Fibroblast of lung (primary cell): Measurements from ENCODE around the gene HOMEZ. TPM values are rescaled to one million over a fixed set of nuclear protein-coding genes. Genes with fewer than 3 reads are reported as not detected.

Experiments
- DNase-seq, 2 donors: peaks; one replicate each; pipeline versions ENCODE4 v3.0.0 to v3.0.0-alpha.2; 2010; ENCODE audit warnings: low read depth in 2 of 2
- H2AFZ ChIP-seq: 2 replicates; pipeline ENCODE4 v1.5.1; 2012; ENCODE audit warnings: low read length, control low read depth, inconsistent platforms
- H3K27ac ChIP-seq: 2 replicates; pipeline ENCODE4 v1.5.1; 2011; ENCODE audit warnings: low read length, control low read depth; ENCODE audit not compliant: insufficient read depth
- H3K27me3 ChIP-seq: 2 replicates; pipeline ENCODE4 v1.5.1; 2011; ENCODE audit warnings: mild to moderate bottlenecking, low read length; ENCODE audit not compliant: control insufficient read depth, insufficient read depth
- H3K36me3 ChIP-seq: 2 replicates; pipeline ENCODE4 v1.5.1; 2011; ENCODE audit warnings: low read length; ENCODE audit not compliant: control insufficient read depth, insufficient read depth
- H3K4me1 ChIP-seq: 2 replicates; pipeline ENCODE4 v1.5.1; 2011; ENCODE audit warnings: low read length; ENCODE audit not compliant: control insufficient read depth, insufficient read depth; ENCODE audit errors: extremely low read depth
- H3K4me2 ChIP-seq: 2 replicates; pipeline ENCODE4 v1.5.1; 2011; ENCODE audit warnings: low read length, control low read depth; ENCODE audit not compliant: insufficient read depth; ENCODE audit errors: extremely low read depth
- H3K4me3 ChIP-seq, 4 experiments: fragments of 200-600 bp in 1 of 4; sonication (generic) in 1 of 4; replicated peaks in 1 of 4; 2 replicates each; pipeline ENCODE4 v1.5.1; 2011 to 2016; ENCODE audit warnings: low read length in 4 of 4, low read depth in 3 of 4, mild to moderate bottlenecking in 3 of 4, control low read depth in 2 of 4, inconsistent platforms in 1 of 4, mixed read lengths in 1 of 4; ENCODE audit not compliant: insufficient read depth in 1 of 4; ENCODE audit errors: control extremely low read depth in 1 of 4
- H3K79me2 ChIP-seq: 2 replicates; pipeline ENCODE4 v1.5.1; 2012; ENCODE audit warnings: mild to moderate bottlenecking, low read length, inconsistent platforms; ENCODE audit not compliant: control insufficient read depth, insufficient read depth
- H3K9ac ChIP-seq: 2 replicates; pipeline ENCODE4 v1.5.1; 2011; ENCODE audit warnings: mild to moderate bottlenecking, low read length, control low read depth; ENCODE audit not compliant: insufficient read depth
- H3K9me3 ChIP-seq: 2 replicates; pipeline ENCODE4 v1.5.1; 2012; ENCODE audit warnings: low read depth, low read length; ENCODE audit not compliant: control insufficient read depth, insufficient read depth
- H4K20me1 ChIP-seq: 2 replicates; pipeline ENCODE4 v1.5.1; 2011; ENCODE audit warnings: low read length; ENCODE audit not compliant: control insufficient read depth, insufficient read depth; ENCODE audit errors: extremely low read depth
- CTCF ChIP-seq, 2 donors: IDR thresholded peaks in 1 of 2; conservative IDR thresholded peaks in 1 of 2; 1 replicate in 1 of 2; 2 replicates in 1 of 2; pipeline ENCODE4 v1.5.1; 2011 to 2012; ENCODE audit warnings: low read length in 2 of 2, control low read depth in 1 of 2, inconsistent platforms in 1 of 2, low read depth in 1 of 2, mild to moderate bottlenecking in 1 of 2
- EZH2 ChIP-seq: IDR thresholded peaks from 2 replicates; pipeline ENCODE4 v1.5.1; 2012; ENCODE audit warnings: low read length, control low read depth, mild to moderate bottlenecking; ENCODE audit errors: missing control alignments
- polyA plus RNA-seq, 2 donors: library from polyadenylated mRNA; depleted of rRNA in 1 of 2; stranded (reverse) in 1 of 2; unstranded in 1 of 2; fragments of >200 nt; gene quantifications; 2 replicates each; pipeline ENCODE4 v1.2.1, GENCODE V29; 2011 to 2012; ENCODE audit warnings: missing spikeins in 1 of 2
- total RNA-seq: library from RNA; depleted of rRNA; stranded (reverse); fragments of >200 nt; gene quantifications from 2 replicates; pipeline ENCODE4 v1.2.1, GENCODE V29; 2014

HOMEZ gene
- total and polyA plus RNA-seq, 2 donors (not counting 1 experiment from before 2014, with no cell fraction given), result 4.6 to 7.9 TPM

- Histone ChIP-seq H3K27ac (no peak overlapping the region), H3K79me2 (peaks cover 22% of the 10 kb centered on the region), H3K36me3 (peaks cover 13% of the 10 kb centered on the region), H3K27me3 (no peaks in the 10 kb centered on the region), H3K4me1 (peaks cover 4% of the 10 kb centered on the region), H2AFZ (no peak overlapping the region), H3K9me3 (no peaks in the 10 kb centered on the region), H3K4me3 (no peak overlapping the region), H4K20me1 (no peaks in the 10 kb centered on the region), H3K9ac (no peak overlapping the region), H3K4me2 (no peak overlapping the region)
- no peak for DNase-seq
- TF ChIP-seq EZH2 (no peak), CTCF (conservative IDR thresholded peaks at IDR 0.05 in 1 of 2, IDR thresholded peaks at IDR 0.05 in 1 of 2; ENCODE audit: low read depth in 1 of 2, low read length in 2 of 2) (no peak)
Measured at GRCh38 chr14:23324993-23325392, 39.1 kb upstream of the HOMEZ start.

GRCh38 chr14:23324455-23324846 is 38.5 kb upstream of the HOMEZ start:
- Histone ChIP-seq H3K4me1 (peaks cover 4% of the 10 kb centered on the region), H3K27me3 (no peaks in the 10 kb centered on the region), H3K4me3 (no peak overlapping the region), H3K36me3 (peaks cover 13% of the 10 kb centered on the region), H4K20me1 (no peaks in the 10 kb centered on the region), H3K27ac (no peak overlapping the region), H3K4me2 (no peak overlapping the region), H2AFZ (no peak overlapping the region), H3K9ac (no peak overlapping the region), H3K79me2 (peaks cover 22% of the 10 kb centered on the region), H3K9me3 (no peaks in the 10 kb centered on the region)
- no peak for DNase-seq
- TF ChIP-seq CTCF (conservative IDR thresholded peaks at IDR 0.05 in 1 of 2, IDR thresholded peaks at IDR 0.05 in 1 of 2; ENCODE audit: low read depth in 1 of 2, low read length in 2 of 2), result no peak
- TF ChIP-seq EZH2, result no peak

GRCh38 chr14:23323838-23324454 is 38.0 kb upstream of the HOMEZ start:
- H3K79me2 ChIP-seq, result peaks cover 22% of the 10 kb centered on the region
- H3K27me3 ChIP-seq, result no peaks in the 10 kb centered on the region
- H3K9me3 ChIP-seq, result no peaks in the 10 kb centered on the region
- H3K27ac ChIP-seq, result no peak overlapping the region
- TF ChIP-seq EZH2 (no peak), CTCF (conservative IDR thresholded peaks at IDR 0.05 in 1 of 2, IDR thresholded peaks at IDR 0.05 in 1 of 2; ENCODE audit: low read depth in 1 of 2, low read length in 2 of 2) (no peak)
- H3K36me3 ChIP-seq, result peaks cover 13% of the 10 kb centered on the region
- no peak overlapping the region for H2AFZ ChIP-seq
- DNase-seq, result no peak
- H3K4me3 ChIP-seq, result no peak overlapping the region
- H3K4me2 ChIP-seq, result no peak overlapping the region
- H4K20me1 ChIP-seq, result no peaks in the 10 kb centered on the region
- H3K9ac ChIP-seq, result no peak overlapping the region
- peaks cover 4% of the 10 kb centered on the region for H3K4me1 ChIP-seq
